GM23248 (cell line): ENCODE measurements around the gene BRF1.

Experiments
- EZH2 ChIP-seq: fragments of 200-600 bp; sonication (generic); IDR thresholded peaks from 2 replicates; pipeline ENCODE4 v1.6.1; 2018; ENCODE audit warnings: antibody characterized with exemption, mild to moderate bottlenecking; ENCODE audit not compliant: insufficient read depth, poor library complexity, severe bottlenecking
- EZH2phosphoT487 ChIP-seq: fragments of 200-600 bp; sonication (generic); IDR thresholded peaks from 2 replicates; pipeline ENCODE4 v1.6.1; 2018; ENCODE audit warnings: antibody characterized with exemption, moderate library complexity, mild to moderate bottlenecking, low read depth; ENCODE audit not compliant: insufficient read depth

DNA sequence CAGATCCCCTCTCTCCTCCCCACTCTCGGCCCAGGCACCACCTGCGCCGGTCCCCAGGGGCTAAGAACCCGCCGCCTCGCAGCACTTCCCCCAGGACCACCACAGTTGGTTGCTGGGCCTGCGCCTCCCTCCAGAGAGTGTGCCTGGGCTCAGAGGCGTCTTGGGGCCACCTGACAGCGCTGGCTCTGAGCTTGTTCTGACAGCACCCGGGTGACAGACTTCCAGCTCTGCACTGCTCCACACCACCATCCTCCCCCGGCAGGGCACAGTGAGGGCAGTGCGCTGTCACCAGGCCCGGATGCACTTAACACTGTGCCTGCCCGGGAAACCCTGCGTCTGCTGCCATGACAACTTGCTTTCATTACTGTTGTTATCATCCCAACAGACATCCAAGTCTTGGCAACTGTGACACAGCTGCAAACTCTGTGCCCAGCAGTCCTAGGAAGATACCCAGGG lies 6.6 kb downstream of the BRF1 start:
- TF ChIP-seq EZH2 (no peak), EZH2phosphoT487 (no peak)
